GM23338 (cell line): ENCODE measurements around the gene TNFRSF8. TPM values are rescaled to one million over a fixed set of nuclear protein-coding genes. Genes with fewer than 3 reads are reported as not detected.

Source experiments
- CREB1 ChIP-seq: fragments of 250-450 bp; sonication (Bioruptor Pico); IDR thresholded peaks from 2 replicates; pipeline ENCODE4 v1.5.0; 2020; ENCODE audit warnings: low read depth, mild to moderate bottlenecking, moderate library complexity
- CTCF ChIP-seq, 2 experiments: fragments of 200-600 bp in 1 of 2; sonication (generic) in 1 of 2; conservative IDR thresholded peaks; 2 replicates each; pipeline versions ENCODE4 v1.5.1 to v1.6.1; 2016 to 2017; ENCODE audit warnings: antibody characterized with exemption in 2 of 2, low read depth in 2 of 2, mild to moderate bottlenecking in 2 of 2, moderate library complexity in 1 of 2
- ETS1 ChIP-seq: IDR thresholded peaks from 2 replicates; pipeline ENCODE4 v1.6.1; 2016; ENCODE audit warnings: antibody characterized with exemption
- JUNB ChIP-seq: IDR thresholded peaks from one replicate; pipeline ENCODE4 v1.6.1; 2016; ENCODE audit warnings: antibody characterized with exemption; ENCODE audit not compliant: unreplicated experiment
- STAT1 ChIP-seq: IDR thresholded peaks from one replicate; pipeline ENCODE4 v1.6.1; 2016; ENCODE audit warnings: antibody characterized with exemption; ENCODE audit not compliant: unreplicated experiment
- ZNF331 ChIP-seq: fragments of 250-450 bp; sonication (Bioruptor Pico); IDR thresholded peaks from 2 replicates; pipeline ENCODE4 v1.5.0; 2020; ENCODE audit warnings: low read depth, mild to moderate bottlenecking, moderate library complexity
- ZNF462 ChIP-seq: fragments of 250-450 bp; sonication (Bioruptor Pico); IDR thresholded peaks from 2 replicates; pipeline ENCODE4 v1.5.0; 2020; ENCODE audit warnings: mild to moderate bottlenecking, moderate library complexity
- polyA plus RNA-seq: library from polyadenylated mRNA; unstranded; fragments of >200 nt; fragmentation: Nextera tagmentation; extraction: Ambion mirVana; gene quantifications from 2 replicates; pipeline ENCODE4 v1.2.1, GENCODE V29; 2016
- total RNA-seq: library from RNA; depleted of rRNA; stranded (reverse); fragments of >200 nt; shearing (Covaris generic); gene quantifications from 2 replicates; pipeline ENCODE4 v1.2.3, GENCODE V29; 2014

Gene TNFRSF8
- total and polyA plus RNA-seq, 2 experiments from 2014 or later = 11.7 to 28.2 TPM

- no peak for TF ChIP-seq ZNF462 (CRISPR knock-in tag)
- no peak for TF ChIP-seq ETS1
- no peak for TF ChIP-seq CTCF (conservative IDR thresholded peaks at IDR 0.05; ENCODE audit: low read depth in 2 of 2)
- TF ChIP-seq CREB1 (CRISPR knock-in tag) = no peak
- no peak for TF ChIP-seq STAT1
- TF ChIP-seq JUNB = no peak
- no peak for TF ChIP-seq ZNF331
These were observed 64.2 kb downstream of the TNFRSF8 start (continued) for GRCh38 chr1:12127206-12127810.
